HK-2 (cell line): ENCODE data around the gene GTF3C2.

Experiments
- DNase-seq: peaks from one replicate; pipeline ENCODE4 v3.0.0-alpha.2; 2018; ENCODE audit not compliant: unreplicated experiment

The GTF3C2 gene

GRCh38 chr2:27297195-27297594 is 59.4 kb downstream of the GTF3C2 start:
- no peak for DNase-seq

GRCh38 chr2:27296481-27296880 is 60.1 kb downstream of the GTF3C2 start:
- DNase-seq, result no peak

- no peak for DNase-seq
Measured at GRCh38 chr2:27294928-27295327, 61.6 kb downstream of the GTF3C2 start.

- DNase-seq, result no peak
Measured at GRCh38 chr2:27291865-27292264, 64.7 kb downstream of the GTF3C2 start.

GRCh38 chr2:27290549-27290948 is 66.0 kb downstream of the GTF3C2 start:
- no peak for DNase-seq

GRCh38 chr2:27288610-27289009 is 68.0 kb downstream of the GTF3C2 start:
- no peak for DNase-seq

- DNase-seq, result no peak
Measured at GRCh38 chr2:27285481-27285880, 71.1 kb downstream of the GTF3C2 start.

- DNase-seq, result no peak
Measured at GRCh38 chr2:27284996-27285395, 71.6 kb downstream of the GTF3C2 start.

GRCh38 chr2:27282892-27283291 is 73.7 kb downstream of the GTF3C2 start:
- no peak for DNase-seq

- no peak for DNase-seq
Measured at GRCh38 chr2:27281855-27282559, 74.6 kb downstream of the GTF3C2 start, which contains the start of gene TRIM54. TRIM54 (plus strand) TSS chr2:27282429; CDS start chr2:27282732, 303 bp downstream.

GRCh38 chr2:27281442-27281841 is 75.1 kb downstream of the GTF3C2 start:
- DNase-seq, result no peak

- no peak for DNase-seq
Measured at GRCh38 chr2:27280826-27281225, 75.7 kb downstream of the GTF3C2 start.

GRCh38 chr2:27278010-27278409 is 78.6 kb downstream of the GTF3C2 start:
- no peak for DNase-seq
